GM20431 (cell line): ENCODE measurements around the gene PTPA.

Experiments used
- in situ Hi-C: fragments of 300-500 bp; cut with MseI, MboI; formaldehyde crosslinking; loops from one replicate; pipeline ENCODE4 v1.15.0; 2020; ENCODE audit warnings: low sequenced_read_pairs; ENCODE audit not compliant: unreplicated experiment

Gene PTPA

GRCh38 chr9:129131300-129132145 lies 20.3 kb downstream of the PTPA start:
- in situ Hi-C loops = loop anchor here (10.0 to 25.0 kb wide), 2 partner anchors 483 to 656 kb away; no protein-coding TSS in a partner anchor

GRCh38 chr9:129133082-129133481 lies 21.9 kb downstream of the PTPA start:
- in situ Hi-C loops = loop anchor here (10.0 to 25.0 kb wide), 2 partner anchors 482 to 654 kb away; no protein-coding TSS in a partner anchor

GRCh38 chr9:129135476-129135875 lies 24.3 kb downstream of the PTPA start:
- in situ Hi-C loops = loop anchor here (10.0 to 25.0 kb wide), 2 partner anchors 479 to 652 kb away; no protein-coding TSS in a partner anchor

- in situ Hi-C loops = loop anchor here (10.0 to 25.0 kb wide), 2 partner anchors 478 to 651 kb away; no protein-coding TSS in a partner anchor
These were observed 25.3 kb downstream of the PTPA start for GRCh38 chr9:129136446-129137035.

DNA sequence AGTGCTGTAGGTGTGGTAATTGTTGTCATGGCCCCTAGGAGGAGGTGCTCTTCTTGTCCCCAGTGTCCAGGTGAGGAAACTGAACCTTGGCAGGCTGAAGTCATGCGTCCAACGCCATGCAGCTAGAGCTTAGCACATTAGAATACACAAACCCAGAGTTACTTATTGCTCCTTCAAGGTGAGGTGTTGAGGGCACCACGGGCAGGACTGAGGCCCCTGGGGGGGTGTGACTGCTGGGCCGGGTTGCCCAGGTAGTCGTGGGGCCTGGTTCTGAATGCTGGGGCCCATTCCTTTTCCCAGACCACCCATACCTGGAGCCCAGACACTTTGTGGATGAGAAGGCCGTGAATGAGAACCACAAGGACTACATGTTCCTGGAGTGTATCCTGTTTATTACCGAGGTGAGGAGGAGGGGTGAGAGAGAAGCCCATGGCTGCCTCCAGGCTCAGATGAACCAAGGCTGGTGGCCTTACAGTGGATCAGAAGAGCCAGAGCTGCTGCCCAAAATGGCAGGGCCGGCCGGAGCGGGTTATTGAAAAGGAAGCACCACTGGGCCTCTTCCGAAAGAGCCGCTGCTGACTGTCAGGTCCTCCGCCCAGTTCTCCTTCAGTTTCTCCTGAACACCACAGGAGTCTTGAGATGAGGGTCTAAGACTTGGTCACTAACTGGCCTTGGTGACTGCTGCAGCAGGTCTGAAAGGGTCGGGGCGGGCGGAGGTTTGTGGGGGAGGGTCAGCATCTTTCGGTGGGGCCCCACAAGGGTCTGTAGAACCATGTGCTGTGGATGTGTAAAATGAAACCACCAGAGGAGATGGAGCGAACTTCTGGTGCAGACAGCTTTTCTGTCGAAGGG lies 26.3 kb downstream of the PTPA start:
- in situ Hi-C loops = loop anchor here (10.0 to 25.0 kb wide), 2 partner anchors 477 to 650 kb away; no protein-coding TSS in a partner anchor

GRCh38 chr9:129138144-129138462 lies 26.9 kb downstream of the PTPA start:
- in situ Hi-C loops = loop anchor here (10.0 to 25.0 kb wide), 2 partner anchors 477 to 649 kb away; no protein-coding TSS in a partner anchor

DNA sequence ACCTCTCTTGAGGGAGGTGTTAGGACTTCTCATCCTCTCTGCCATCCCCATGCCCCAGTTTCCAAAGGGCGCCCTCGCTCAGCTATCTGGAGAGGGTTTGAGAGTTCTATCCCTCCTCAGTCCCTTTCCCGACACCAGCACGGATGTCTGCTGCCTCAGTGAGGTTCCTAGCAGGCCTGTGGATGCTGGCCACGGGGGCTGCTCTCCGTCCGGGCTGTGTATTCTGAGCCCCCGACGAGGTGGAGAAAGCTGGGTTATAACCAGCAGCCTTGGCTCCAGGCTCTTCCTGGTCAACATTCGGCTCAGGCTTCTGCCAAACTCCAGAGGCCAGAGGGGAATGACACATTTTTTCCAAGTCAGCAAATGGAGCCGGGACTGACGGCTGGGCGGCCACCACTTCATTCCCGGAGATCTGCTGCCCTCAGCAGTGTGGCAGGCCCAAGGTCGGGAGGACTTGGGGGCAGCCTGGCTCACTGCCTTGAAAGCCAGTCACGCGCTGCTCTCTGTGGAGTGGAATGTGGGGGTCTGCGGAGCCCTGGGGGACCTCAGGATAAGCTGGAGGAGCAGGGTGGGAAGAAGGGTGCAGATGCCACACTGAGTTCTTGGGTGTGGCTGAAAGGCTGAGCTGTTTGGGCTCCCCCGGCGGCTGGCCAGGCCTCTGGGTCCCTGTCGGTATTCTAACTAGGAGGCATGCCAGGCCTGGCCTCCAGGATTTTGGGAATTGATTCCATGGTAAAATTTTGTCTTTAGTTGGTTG lies 27.4 kb downstream of the PTPA start:
- in situ Hi-C loops = loop anchor here (10.0 to 25.0 kb wide), 2 partner anchors 476 to 649 kb away; no protein-coding TSS in a partner anchor

GRCh38 chr9:129139233-129139992 lies 28.2 kb downstream of the PTPA start:
- in situ Hi-C loops = loop anchor here (10.0 to 25.0 kb wide), 2 partner anchors 475 to 648 kb away; no protein-coding TSS in a partner anchor

GRCh38 chr9:129139993-129140396 lies 28.8 kb downstream of the PTPA start:
- in situ Hi-C loops = loop anchor here (10.0 to 25.0 kb wide), 2 partner anchors 475 to 647 kb away; no protein-coding TSS in a partner anchor

DNA sequence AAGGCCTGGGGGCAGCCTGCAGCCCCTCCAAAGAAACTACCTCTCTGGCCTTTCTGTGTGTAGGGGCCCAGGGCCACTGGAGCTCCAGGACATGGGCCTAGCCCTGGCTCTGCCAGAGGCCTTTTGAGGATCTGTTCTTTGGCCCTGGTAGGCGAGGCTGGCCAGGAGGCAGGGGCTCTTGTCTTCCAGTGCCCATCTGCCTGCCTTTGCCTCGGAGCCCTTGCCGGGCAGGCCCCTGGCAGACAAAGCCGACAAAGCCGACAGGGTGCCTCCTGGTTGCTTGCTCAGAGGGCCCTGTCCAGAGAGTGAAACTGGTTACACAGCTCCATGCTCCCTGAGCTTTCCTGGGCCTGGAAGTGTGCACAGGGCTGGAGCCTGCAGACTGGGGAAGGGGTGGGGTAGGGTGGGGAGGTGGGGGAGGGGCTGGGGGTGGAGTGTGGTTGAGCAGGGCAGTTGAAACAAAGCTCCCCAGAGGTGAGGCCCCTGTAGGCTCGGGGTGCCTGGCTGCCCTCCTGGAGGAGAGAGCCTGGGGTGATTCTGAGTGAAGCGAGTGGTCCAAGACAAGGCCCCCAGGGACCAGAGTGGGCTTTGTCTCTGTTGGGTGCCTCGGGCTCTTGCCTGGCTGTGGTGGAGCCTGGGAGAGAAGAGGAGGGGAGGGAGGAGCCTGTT lies 29.3 kb downstream of the PTPA start:
- in situ Hi-C loops = loop anchor here (25.0 kb wide), 1 partner anchor 647 kb away; no protein-coding TSS in a partner anchor

- in situ Hi-C loops = loop anchor here (25.0 kb wide), 1 partner anchor 646 kb away; no protein-coding TSS in a partner anchor
These were observed 30.1 kb downstream of the PTPA start for GRCh38 chr9:129141066-129142041.

DNA sequence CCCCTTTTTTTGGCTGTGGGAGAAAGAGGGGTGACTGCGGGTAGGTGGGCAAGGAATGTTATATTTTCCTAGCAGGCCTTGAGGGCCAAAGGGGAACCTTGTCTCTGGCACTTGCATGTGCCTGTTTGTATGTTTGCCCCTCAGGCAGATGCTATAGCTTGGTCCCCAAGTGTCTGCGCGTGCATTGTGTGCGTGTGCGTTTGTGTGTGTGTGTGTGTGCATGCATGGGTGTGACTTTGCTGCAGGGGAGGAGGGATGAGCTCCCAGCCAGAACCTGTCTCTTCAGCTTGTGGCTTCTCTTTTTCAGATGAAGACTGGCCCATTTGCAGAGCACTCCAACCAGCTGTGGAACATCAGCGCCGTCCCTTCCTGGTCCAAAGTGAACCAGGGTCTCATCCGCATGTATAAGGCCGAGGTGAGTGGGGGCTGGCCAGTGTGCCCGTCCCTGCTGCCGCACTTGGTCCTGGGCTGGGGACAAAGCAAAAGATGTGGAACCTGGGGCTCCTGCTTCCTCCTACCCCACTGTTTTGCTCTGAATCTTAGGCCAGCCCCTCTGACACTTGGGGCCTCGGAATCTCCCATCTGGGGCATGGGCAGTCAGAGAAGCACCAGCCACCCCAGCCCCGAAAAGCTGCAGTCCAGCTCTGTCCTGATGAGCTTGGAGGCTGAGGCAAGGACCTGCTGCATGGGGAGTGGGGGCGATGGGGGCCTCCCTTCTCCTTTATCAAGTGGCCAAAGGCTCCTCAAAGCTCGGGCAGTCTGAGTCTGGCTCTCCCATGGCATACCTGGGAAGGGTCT lies 31.1 kb downstream of the PTPA start:
- in situ Hi-C loops = loop anchor here (25.0 kb wide), 1 partner anchor 645 kb away; no protein-coding TSS in a partner anchor

DNA sequence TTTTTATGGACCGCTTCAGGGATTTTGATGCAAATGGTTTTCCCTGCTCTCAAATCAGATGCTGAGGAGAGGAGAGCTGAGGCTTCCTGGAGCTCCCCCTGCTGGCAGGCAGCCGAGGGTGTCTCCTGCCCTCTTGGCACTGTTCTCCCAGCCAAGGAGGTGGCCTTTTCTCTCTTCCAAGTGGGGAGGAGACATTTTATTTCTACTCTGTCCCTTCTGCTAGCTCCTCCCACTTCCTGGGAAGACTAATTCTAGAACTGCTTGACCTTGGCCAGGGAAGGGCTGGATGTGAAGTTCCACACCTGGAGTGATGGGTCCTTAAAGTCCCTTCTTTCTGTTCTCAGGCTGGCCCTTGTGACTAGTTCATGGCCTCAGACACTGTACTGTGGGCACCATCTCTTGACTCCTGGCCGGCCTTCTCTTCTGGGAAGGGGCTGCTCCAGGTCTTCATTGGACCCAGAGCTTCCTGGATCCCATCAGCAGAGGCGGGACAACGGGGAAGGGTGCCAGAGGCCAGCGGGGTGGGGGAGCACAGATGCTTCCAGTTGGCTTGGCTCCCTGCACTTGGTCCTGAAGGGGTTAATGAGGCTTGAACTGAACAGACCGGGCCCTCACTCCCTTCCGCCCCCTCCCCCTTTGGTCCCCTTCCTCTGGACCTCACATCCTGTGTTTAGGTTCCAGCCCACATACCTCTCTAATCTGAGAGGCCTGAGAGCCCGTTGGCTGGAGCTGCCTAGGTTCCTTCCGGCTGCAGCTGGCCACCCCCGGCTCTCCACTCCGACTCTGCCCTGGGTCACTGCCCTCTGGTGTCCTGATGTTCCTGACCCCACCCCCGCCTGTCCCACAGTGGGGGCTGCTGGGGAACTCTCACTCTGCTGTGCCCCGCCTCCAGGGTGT lies 32.1 kb downstream of the PTPA start:
- in situ Hi-C loops = loop anchor here (25.0 kb wide), 1 partner anchor 644 kb away; no protein-coding TSS in a partner anchor

DNA sequence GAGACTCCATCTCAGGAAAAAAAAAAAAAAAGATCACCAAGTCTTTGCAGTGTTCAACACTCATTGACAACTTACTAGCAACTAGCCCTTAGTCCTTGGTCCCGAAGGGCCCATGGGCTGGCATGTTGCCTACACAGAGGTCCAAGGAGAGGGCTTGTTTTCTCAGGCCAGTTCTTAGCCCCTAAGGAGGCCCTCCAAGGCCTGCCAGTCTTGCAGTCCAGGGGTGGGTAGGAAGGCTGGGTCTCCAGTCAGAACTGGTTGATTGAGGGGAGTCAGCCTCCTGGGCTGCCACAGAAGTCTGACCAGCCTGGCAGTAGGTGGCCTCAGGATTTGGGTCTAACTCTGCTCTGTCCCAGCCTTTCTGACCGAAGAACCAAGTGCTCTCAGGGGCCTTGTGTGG lies 34.1 kb downstream of the PTPA start:
- in situ Hi-C loops = loop anchor here (25.0 kb wide), 1 partner anchor 642 kb away; no protein-coding TSS in a partner anchor

- in situ Hi-C loops = loop anchor here (25.0 kb wide), 1 partner anchor 641 kb away; no protein-coding TSS in a partner anchor
These were observed 34.7 kb downstream of the PTPA start for GRCh38 chr9:129145841-129146292.
